Measurements from ENCODE around the gene SNAP47. TPM values are rescaled to one million over a fixed set of nuclear protein-coding genes. Genes with fewer than 3 reads are reported as not detected.
A peak's percentile ranks its signal among the peaks of the same experiment; 100 is the strongest.

Gene SNAP47
- polyA plus RNA-seq, 1 donor (not counting 4 experiments of a cell fraction or from before 2014, with no cell fraction given) = 24.8 TPM

GRCh38 chr1:227808566-227808965 is 73.3 kb downstream of the SNAP47 start:
- H4K20me1 ChIP-seq (ENCODE audit: control insufficient read depth, extremely low read depth, insufficient read depth, low read length) = no peaks in the 10 kb centered on the region
- FAIRE-seq = peak; percentile 23
- H3K9me3 ChIP-seq (ENCODE audit: control insufficient read depth, low read depth, low read length) = no peaks in the 10 kb centered on the region
- H3K4me1 ChIP-seq (ENCODE audit: control insufficient read depth, extremely low read depth, insufficient read depth, low read length) = peaks cover 11% of the 10 kb centered on the region
- dilution Hi-C loops (cut with MboI; ENCODE audit: extremely low pct_ligation_motif_present, low sequenced_read_pairs) = no loop called here
- no peak overlapping the region for H3K4me2 ChIP-seq (ENCODE audit: control insufficient read depth, extremely low read depth, insufficient read depth, low read depth, low read length)
- no peak overlapping the region for H3K27ac ChIP-seq (ENCODE audit: control insufficient read depth, insufficient read depth, low read length)
- no peak for DNase-seq (ENCODE audit: low read depth, low spot score)
- no peak for TF ChIP-seq EZH2 (IDR thresholded peaks at IDR 0.05; ENCODE audit: low read length)
- no peak for TF ChIP-seq CTCF (optimal IDR thresholded peaks at IDR 0.05 in 1 of 3, IDR thresholded peaks at IDR 0.05 in 1 of 3, conservative IDR thresholded peaks at IDR 0.05 in 1 of 3; ENCODE audit: extremely low read depth in 1 of 3, insufficient read depth in 2 of 3, low read length in 3 of 3)
- no peaks in the 10 kb centered on the region for H3K79me2 ChIP-seq (ENCODE audit: control insufficient read depth, insufficient read depth, low read length)
- H3K27me3 ChIP-seq (ENCODE audit: control insufficient read depth, extremely low read depth, insufficient read depth, low read length) = no peaks in the 10 kb centered on the region
- H3K9me1 ChIP-seq (ENCODE audit: control insufficient read depth, extremely low read depth, insufficient read depth, low read length) = no peaks in the 10 kb centered on the region
- no peak overlapping the region for H3K4me3 ChIP-seq (ENCODE audit: control insufficient read depth in 2 of 3, extremely low read depth in 1 of 3, insufficient read depth in 2 of 3, low read depth in 1 of 3, low read length in 3 of 3)
- no peaks in the 10 kb centered on the region for H3K36me3 ChIP-seq (ENCODE audit: control insufficient read depth in 2 of 2, extremely low read depth in 1 of 2, insufficient read depth in 2 of 2, low read length in 2 of 2)
- no peak overlapping the region for H3K9ac ChIP-seq (ENCODE audit: control insufficient read depth, extremely low read depth, insufficient read depth, low read length)
- H2AFZ ChIP-seq (ENCODE audit: control insufficient read depth, low read length) = no peak overlapping the region

- H3K4me3 ChIP-seq (ENCODE audit: control insufficient read depth in 2 of 3, extremely low read depth in 1 of 3, insufficient read depth in 2 of 3, low read depth in 1 of 3, low read length in 3 of 3) = no peak overlapping the region
- H3K9me3 ChIP-seq (ENCODE audit: control insufficient read depth, low read depth, low read length) = peaks cover 3% of the 10 kb centered on the region
- no peaks in the 10 kb centered on the region for H3K27me3 ChIP-seq (ENCODE audit: control insufficient read depth, extremely low read depth, insufficient read depth, low read length)
- H3K27ac ChIP-seq (ENCODE audit: control insufficient read depth, insufficient read depth, low read length) = no peak overlapping the region
- FAIRE-seq = no peak
- dilution Hi-C loops (cut with MboI; ENCODE audit: extremely low pct_ligation_motif_present, low sequenced_read_pairs) = no loop called here
- TF ChIP-seq CTCF (optimal IDR thresholded peaks at IDR 0.05 in 1 of 3, IDR thresholded peaks at IDR 0.05 in 1 of 3, conservative IDR thresholded peaks at IDR 0.05 in 1 of 3; ENCODE audit: extremely low read depth in 1 of 3, insufficient read depth in 2 of 3, low read length in 3 of 3) (no peak), EZH2 (IDR thresholded peaks at IDR 0.05; ENCODE audit: low read length) (no peak)
- no peak overlapping the region for H3K4me2 ChIP-seq (ENCODE audit: control insufficient read depth, extremely low read depth, insufficient read depth, low read depth, low read length)
- no peaks in the 10 kb centered on the region for H4K20me1 ChIP-seq (ENCODE audit: control insufficient read depth, extremely low read depth, insufficient read depth, low read length)
- no peak overlapping the region for H3K9ac ChIP-seq (ENCODE audit: control insufficient read depth, extremely low read depth, insufficient read depth, low read length)
- H3K79me2 ChIP-seq (ENCODE audit: control insufficient read depth, insufficient read depth, low read length) = no peaks in the 10 kb centered on the region
- no peaks in the 10 kb centered on the region for H3K36me3 ChIP-seq (ENCODE audit: control insufficient read depth in 2 of 2, extremely low read depth in 1 of 2, insufficient read depth in 2 of 2, low read length in 2 of 2)
- no peak for DNase-seq (ENCODE audit: low read depth, low spot score)
- no peak overlapping the region for H2AFZ ChIP-seq (ENCODE audit: control insufficient read depth, low read length)
- peaks cover 11% of the 10 kb centered on the region for H3K4me1 ChIP-seq (ENCODE audit: control insufficient read depth, extremely low read depth, insufficient read depth, low read length)
- no peaks in the 10 kb centered on the region for H3K9me1 ChIP-seq (ENCODE audit: control insufficient read depth, extremely low read depth, insufficient read depth, low read length)
These were observed 73.8 kb downstream of the SNAP47 start for GRCh38 chr1:227809026-227809425.
